IMR-90 (cell line): ENCODE data around the gene SH3RF3. TPM values are rescaled to one million over a fixed set of nuclear protein-coding genes. Genes with fewer than 3 reads are reported as not detected.

Experiments
- ATAC-seq: fragments of 200-7000 bp; cut with Tn5 transposase; 2 replicates; pipeline ENCODE4 v1.9.1; 2020; ENCODE audit warnings: low read depth, mild to moderate bottlenecking, moderate library complexity
- BruUV-seq: library from RNA; stranded (reverse); fragments of 400-500 nt; replicated peaks from 2 replicates; lab custom pipeline; 2021; lab: Mats Ljungman, UMichigan
- CTCF ChIA-PET: fragments of 300-600 bp; formaldehyde crosslinking; extraction: SDS; loops from one replicate; lab custom pipeline; 2021; ENCODE audit warnings: antibody characterized with exemption; lab: Yijun Ruan, JAX
- POLR2A ChIA-PET: fragments of 300-600 bp; sonication (Branson Sonifier 250); formaldehyde crosslinking; loops from one replicate; lab custom pipeline; 2022; ENCODE audit warnings: antibody characterized with exemption; ENCODE audit not compliant: unreplicated experiment; lab: Charles Lee
- DNase-seq: peaks from one replicate; pipeline ENCODE4 v3.0.0; 2013
- H2AFZ ChIP-seq: replicated peaks from 2 replicates; pipeline ENCODE3; 2013; ENCODE audit warnings: low read length, mild to moderate bottlenecking; ENCODE audit not compliant: poor library complexity
- H2AK5ac ChIP-seq: 2 replicates; pipeline ENCODE4 v1.6.1; 2013; ENCODE audit warnings: low read depth, low read length, inconsistent platforms
- H2AK9ac ChIP-seq: replicated peaks from 2 replicates; pipeline ENCODE3; 2013; ENCODE audit warnings: mild to moderate bottlenecking, low read depth, low read length, moderate library complexity; ENCODE audit not compliant: poor library complexity
- H2BK120ac ChIP-seq: 2 replicates; pipeline ENCODE4 v1.6.1; 2013; ENCODE audit warnings: low read depth, low read length, inconsistent platforms
- H2BK15ac ChIP-seq: 3 replicates; pipeline ENCODE4 v1.6.1; 2013; ENCODE audit warnings: low read depth, low read length, inconsistent platforms
- H2BK20ac ChIP-seq: 2 replicates; pipeline ENCODE4 v1.6.1; 2013; ENCODE audit warnings: low read depth, mild to moderate bottlenecking, inconsistent platforms, low read length, moderate library complexity
- H2BK5ac ChIP-seq: 2 replicates; pipeline ENCODE4 v1.6.1; 2013; ENCODE audit warnings: mild to moderate bottlenecking, low read depth, low read length, inconsistent platforms; ENCODE audit not compliant: poor library complexity, severe bottlenecking
- H3K14ac ChIP-seq: replicated peaks from 2 replicates; pipeline ENCODE4 v1.6.1; 2013; ENCODE audit warnings: low read depth, low read length, inconsistent platforms
- H3K18ac ChIP-seq: 2 replicates; pipeline ENCODE4 v1.6.1; 2013; ENCODE audit warnings: low read depth, low read length, control low read depth
- H3K23ac ChIP-seq: 2 replicates; pipeline ENCODE4 v1.6.1; 2013; ENCODE audit warnings: low read depth, low read length, inconsistent platforms
- H3K27ac ChIP-seq: 2 replicates; pipeline ENCODE4 v1.5.1; 2013; ENCODE audit warnings: mild to moderate bottlenecking, control low read depth, low read length; ENCODE audit not compliant: insufficient read depth
- H3K27me3 ChIP-seq: 2 replicates; pipeline ENCODE4 v1.6.1; 2013; ENCODE audit warnings: low read length; ENCODE audit not compliant: control insufficient read depth, insufficient read depth
- H3K36me3 ChIP-seq: 2 replicates; pipeline ENCODE4 v1.6.1; 2013; ENCODE audit warnings: low read length, mixed read lengths; ENCODE audit not compliant: control insufficient read depth, insufficient read depth
- H3K4ac ChIP-seq: 2 replicates; pipeline ENCODE4 v1.6.1; 2013; ENCODE audit warnings: low read depth, low read length, inconsistent platforms
- H3K4me1 ChIP-seq: 2 replicates; pipeline ENCODE4 v1.6.1; 2013; ENCODE audit warnings: low read length, mixed read lengths; ENCODE audit not compliant: control insufficient read depth, insufficient read depth
- H3K4me2 ChIP-seq: 2 replicates; pipeline ENCODE4 v1.6.1; 2013; ENCODE audit warnings: low read depth, mild to moderate bottlenecking, control low read depth, low read length, moderate library complexity
- H3K4me3 ChIP-seq: 2 replicates; pipeline ENCODE4 v1.5.1; 2013; ENCODE audit warnings: low read depth, mild to moderate bottlenecking, control low read depth, low read length, moderate library complexity; ENCODE audit not compliant: insufficient read depth
- H3K56ac ChIP-seq: 2 replicates; pipeline ENCODE4 v1.6.1; 2013; ENCODE audit warnings: low read length, inconsistent platforms; ENCODE audit not compliant: insufficient read depth; ENCODE audit errors: extremely low read depth
- H3K79me1 ChIP-seq, 2 experiments: 2 replicates each; pipeline ENCODE4 v1.6.1; 2013; ENCODE audit warnings: low read length in 2 of 2, inconsistent platforms in 1 of 2, low read depth in 1 of 2
- H3K9ac ChIP-seq: 2 replicates; pipeline ENCODE4 v1.6.1; 2013; ENCODE audit warnings: low read depth, low read length, control low read depth
- H3K9me1 ChIP-seq: 2 replicates; pipeline ENCODE4 v1.6.1; 2013; ENCODE audit warnings: low read length, inconsistent platforms; ENCODE audit not compliant: insufficient read depth
- H3K9me3 ChIP-seq: 2 replicates; pipeline ENCODE4 v1.6.1; 2013; ENCODE audit warnings: low read length; ENCODE audit not compliant: control insufficient read depth, insufficient read depth
- H4K20me1 ChIP-seq: 2 replicates; pipeline ENCODE4 v1.6.1; 2013; ENCODE audit warnings: low read length, inconsistent platforms; ENCODE audit not compliant: insufficient read depth
- H4K5ac ChIP-seq: 2 replicates; pipeline ENCODE4 v1.6.1; 2013; ENCODE audit warnings: mild to moderate bottlenecking, low read depth, low read length, control low read depth
- H4K8ac ChIP-seq, 2 experiments: 2 replicates each; pipeline ENCODE4 v1.6.1; 2013; ENCODE audit warnings: low read depth in 2 of 2, low read length in 2 of 2, control low read depth in 1 of 2, inconsistent platforms in 1 of 2
- H4K91ac ChIP-seq: 2 replicates; pipeline ENCODE4 v1.6.1; 2013; ENCODE audit warnings: low read depth, low read length, inconsistent platforms; ENCODE audit not compliant: insufficient read depth
- BHLHE40 ChIP-seq: fragments of 150-350 bp; IDR thresholded peaks from 2 replicates; pipeline ENCODE4 v1.6.1; 2016; ENCODE audit warnings: mild to moderate bottlenecking, low read depth, low read length
- CEBPB ChIP-seq: IDR thresholded peaks from 2 replicates; pipeline ENCODE4 v1.6.1; 2012; ENCODE audit warnings: low read depth, low read length, improper control_type of control experiment
- CHD1 ChIP-seq: IDR thresholded peaks from 2 replicates; pipeline ENCODE4 v1.6.1; 2012; ENCODE audit warnings: low read depth, low read length, improper control_type of control experiment
- FOS ChIP-seq: fragments of 150-350 bp; IDR thresholded peaks from 2 replicates; pipeline ENCODE4 v1.6.1; 2016; ENCODE audit warnings: low read depth, low read length
- MAFK ChIP-seq: IDR thresholded peaks from 2 replicates; pipeline ENCODE4 v1.6.1; 2012; ENCODE audit warnings: low read depth, low read length, improper control_type of control experiment
- MAZ ChIP-seq: IDR thresholded peaks from 2 replicates; pipeline ENCODE4 v1.6.1; 2012; ENCODE audit warnings: low read depth, mild to moderate bottlenecking, low read length, improper control_type of control experiment, moderate library complexity, borderline replicate concordance
- MXI1 ChIP-seq: IDR thresholded peaks from 2 replicates; pipeline ENCODE4 v1.6.1; 2012; ENCODE audit warnings: low read depth, mild to moderate bottlenecking, low read length, moderate library complexity, borderline replicate concordance
- NFE2L2 ChIP-seq: fragments of 150-350 bp; IDR thresholded peaks from 2 replicates; pipeline ENCODE4 v1.6.1; 2016; ENCODE audit warnings: low read depth, mild to moderate bottlenecking, low read length
- POLR2A ChIP-seq: IDR thresholded peaks from 2 replicates; pipeline ENCODE4 v1.6.1; 2012; ENCODE audit warnings: mild to moderate bottlenecking, low read depth, low read length
- RAD21 ChIP-seq: IDR thresholded peaks from 2 replicates; pipeline ENCODE4 v1.6.1; 2012; ENCODE audit warnings: low read length, improper control_type of control experiment
- RCOR1 ChIP-seq: IDR thresholded peaks from 2 replicates; pipeline ENCODE4 v1.6.1; 2012; ENCODE audit warnings: mild to moderate bottlenecking, low read length, improper control_type of control experiment; ENCODE audit not compliant: insufficient replicate concordance
- RFX5 ChIP-seq: IDR thresholded peaks from 2 replicates; pipeline ENCODE4 v1.8.0; 2012; ENCODE audit warnings: low read depth, mild to moderate bottlenecking, low read length, moderate library complexity
- SMC3 ChIP-seq: fragments of 150-350 bp; IDR thresholded peaks from 2 replicates; pipeline ENCODE4 v1.6.1; 2016; ENCODE audit warnings: low read depth, mild to moderate bottlenecking, antibody characterized with exemption, low read length, moderate library complexity
- WGBS, 2 experiments: methylation state at CpG; one replicate each; pipeline versions ENCODE4 v1.1.5 to v1.1.7; 2013; ENCODE audit warnings: missing lambda C conversion rate in 2 of 2; ENCODE audit not compliant: insufficient read length in 1 of 2; ENCODE audit errors: extremely low coverage in 2 of 2; 5-methylcytosine and 5-hydroxymethylcytosine counted together
- dilution Hi-C: fragments of 300-500 bp; cut with HindIII; formaldehyde crosslinking; loops from one replicate; pipeline ENCODE4 v1.14.3; 2018; ENCODE audit warnings: low sequenced_read_pairs; ENCODE audit not compliant: unreplicated experiment
- in situ Hi-C: fragments of 300-500 bp; cut with MboI; formaldehyde crosslinking; loops from 3 replicates; pipeline ENCODE4 v1.14.3; 2019; ENCODE audit warnings: low sequenced_read_pairs, inconsistent platforms, mixed read lengths
- intact Hi-C: fragments of 100-400 bp; cut with micrococcal nuclease; formaldehyde crosslinking; loops from 2 replicates; pipeline ENCODE4 v1.10.0; 2022
- polyA plus RNA-seq, 3 experiments: library from polyadenylated mRNA; depleted of rRNA; stranded (reverse); fragments of >200 nt; gene quantifications; 2 replicates each; pipeline ENCODE4 v1.2.3, GENCODE V29; 2012; ENCODE audit warnings: low replicate concordance in 1 of 3
- total RNA-seq: library from RNA; depleted of rRNA; stranded (reverse); fragments of >200 nt; gene quantifications from 2 replicates; pipeline ENCODE4 v1.2.3, GENCODE V29; 2012
- TF ChIP-seq, protein P1 (sequence below): fragments of 150-350 bp; IDR thresholded peaks from 2 replicates; pipeline ENCODE4 v1.6.1; 2016; ENCODE audit warnings: low read depth, mild to moderate bottlenecking, low read length, moderate library complexity, borderline replicate concordance
- TF ChIP-seq, protein P2 (sequence below): fragments of 150-350 bp; IDR thresholded peaks from 2 replicates; pipeline ENCODE4 v1.6.1; 2017; ENCODE audit warnings: mild to moderate bottlenecking, antibody characterized with exemption, low read length, low read depth
- TF ChIP-seq, protein P3 (sequence below): conservative IDR thresholded peaks from 2 replicates; pipeline ENCODE4 v1.5.1; 2012; ENCODE audit warnings: mild to moderate bottlenecking, low read depth, low read length, improper control_type of control experiment

The SH3RF3 gene
- total and polyA plus RNA-seq, 2 of the 4 experiments (the other 2 are of a cell fraction), result 3.4 to 5.3 TPM

DNA sequence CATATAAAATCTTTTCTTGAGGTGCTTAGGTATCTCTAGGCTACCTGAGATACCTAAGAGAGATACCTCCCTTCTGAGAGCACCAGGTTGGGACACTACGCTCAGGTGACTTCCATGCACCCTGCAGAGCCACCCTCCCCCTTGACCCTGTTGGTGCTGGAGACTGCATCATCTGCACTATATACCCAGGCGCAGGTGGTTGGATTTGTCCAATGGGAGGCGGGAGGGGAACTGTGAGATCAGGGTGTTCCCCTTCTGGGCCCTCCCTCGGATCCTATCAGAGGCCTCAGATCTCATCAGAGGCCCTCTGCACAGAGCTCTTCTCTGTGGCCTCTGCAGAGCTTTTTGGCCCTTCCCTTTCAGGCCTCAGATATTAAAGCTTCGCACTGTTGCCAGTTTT is 158.4 kb downstream of the SH3RF3 start:
- H3K9ac ChIP-seq, result no peak overlapping the region
- in situ Hi-C loops, result no loop called here
- H4K8ac ChIP-seq, result no peak overlapping the region
- no peaks in the 10 kb centered on the region for H3K27me3 ChIP-seq
- BruUV-seq, result no TSS peak
- no peaks in the 10 kb centered on the region for H3K9me3 ChIP-seq
- no peak overlapping the region for H3K18ac ChIP-seq
- no peak overlapping the region for H3K4me2 ChIP-seq
- H3K4ac ChIP-seq, result no peak overlapping the region
- ChIA-PET CTCF (no interaction called here), POLR2A (no interaction called here)
- H3K23ac ChIP-seq, result no peak overlapping the region
- dilution Hi-C loops, result no loop called here
- H4K91ac ChIP-seq, result no peak overlapping the region
- H2AFZ ChIP-seq, result no peak overlapping the region
- TF ChIP-seq, protein P1, sequence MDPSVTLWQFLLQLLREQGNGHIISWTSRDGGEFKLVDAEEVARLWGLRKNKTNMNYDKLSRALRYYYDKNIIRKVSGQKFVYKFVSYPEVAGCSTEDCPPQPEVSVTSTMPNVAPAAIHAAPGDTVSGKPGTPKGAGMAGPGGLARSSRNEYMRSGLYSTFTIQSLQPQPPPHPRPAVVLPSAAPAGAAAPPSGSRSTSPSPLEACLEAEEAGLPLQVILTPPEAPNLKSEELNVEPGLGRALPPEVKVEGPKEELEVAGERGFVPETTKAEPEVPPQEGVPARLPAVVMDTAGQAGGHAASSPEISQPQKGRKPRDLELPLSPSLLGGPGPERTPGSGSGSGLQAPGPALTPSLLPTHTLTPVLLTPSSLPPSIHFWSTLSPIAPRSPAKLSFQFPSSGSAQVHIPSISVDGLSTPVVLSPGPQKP, result no peak
- TF ChIP-seq POLR2A (no peak), MAZ (no peak), MAFK (no peak), RCOR1 (no peak), SMC3 (no peak), MXI1 (no peak), RFX5 (no peak), NFE2L2 (no peak), CEBPB (no peak), RAD21 (no peak), BHLHE40 (no peak), CHD1 (no peak), FOS (no peak)
- TF ChIP-seq, protein P2, sequence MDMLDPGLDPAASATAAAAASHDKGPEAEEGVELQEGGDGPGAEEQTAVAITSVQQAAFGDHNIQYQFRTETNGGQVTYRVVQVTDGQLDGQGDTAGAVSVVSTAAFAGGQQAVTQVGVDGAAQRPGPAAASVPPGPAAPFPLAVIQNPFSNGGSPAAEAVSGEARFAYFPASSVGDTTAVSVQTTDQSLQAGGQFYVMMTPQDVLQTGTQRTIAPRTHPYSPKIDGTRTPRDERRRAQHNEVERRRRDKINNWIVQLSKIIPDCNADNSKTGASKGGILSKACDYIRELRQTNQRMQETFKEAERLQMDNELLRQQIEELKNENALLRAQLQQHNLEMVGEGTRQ, result no peak
- TF ChIP-seq, protein P3, sequence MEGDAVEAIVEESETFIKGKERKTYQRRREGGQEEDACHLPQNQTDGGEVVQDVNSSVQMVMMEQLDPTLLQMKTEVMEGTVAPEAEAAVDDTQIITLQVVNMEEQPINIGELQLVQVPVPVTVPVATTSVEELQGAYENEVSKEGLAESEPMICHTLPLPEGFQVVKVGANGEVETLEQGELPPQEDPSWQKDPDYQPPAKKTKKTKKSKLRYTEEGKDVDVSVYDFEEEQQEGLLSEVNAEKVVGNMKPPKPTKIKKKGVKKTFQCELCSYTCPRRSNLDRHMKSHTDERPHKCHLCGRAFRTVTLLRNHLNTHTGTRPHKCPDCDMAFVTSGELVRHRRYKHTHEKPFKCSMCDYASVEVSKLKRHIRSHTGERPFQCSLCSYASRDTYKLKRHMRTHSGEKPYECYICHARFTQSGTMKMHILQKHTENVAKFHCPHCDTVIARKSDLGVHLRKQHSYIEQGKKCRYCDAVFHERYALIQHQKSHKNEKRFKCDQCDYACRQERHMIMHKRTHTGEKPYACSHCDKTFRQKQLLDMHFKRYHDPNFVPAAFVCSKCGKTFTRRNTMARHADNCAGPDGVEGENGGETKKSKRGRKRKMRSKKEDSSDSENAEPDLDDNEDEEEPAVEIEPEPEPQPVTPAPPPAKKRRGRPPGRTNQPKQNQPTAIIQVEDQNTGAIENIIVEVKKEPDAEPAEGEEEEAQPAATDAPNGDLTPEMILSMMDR, result no peak
- no peak for ATAC-seq
- no peak overlapping the region for H2AK5ac ChIP-seq
- H3K9me1 ChIP-seq, result peaks cover 33% of the 10 kb centered on the region
- peaks cover 46 to 95% of the 10 kb centered on the region in 2 experiments for H3K79me1 ChIP-seq
- H2BK20ac ChIP-seq, result no peak overlapping the region
- H2AK9ac ChIP-seq, result no peak overlapping the region
- WGBS, 2 experiments, result 100% methylated on average over 2 of the region's 5 CpGs; no CpG with 5 or more reads in 1 of the 2 experiments
- no peak overlapping the region for H2BK5ac ChIP-seq
- H3K56ac ChIP-seq, result no peak overlapping the region
- DNase-seq, result no peak
- no peak overlapping the region for H2BK120ac ChIP-seq
- H3K4me1 ChIP-seq, result peaks cover 30% of the 10 kb centered on the region
- H3K36me3 ChIP-seq, result no peaks in the 10 kb centered on the region
- no peak overlapping the region for H3K27ac ChIP-seq
- H3K14ac ChIP-seq, result no peak overlapping the region
- no peak overlapping the region for H4K5ac ChIP-seq
- H2BK15ac ChIP-seq, result no peak overlapping the region
- H3K4me3 ChIP-seq, result no peak overlapping the region
- intact Hi-C loops, result no loop called here
- peaks cover 88% of the 10 kb centered on the region for H4K20me1 ChIP-seq
